Endothelial cell of umbilical vein (primary cell): ENCODE data around the gene JMJD7. TPM values are rescaled to one million over a fixed set of nuclear protein-coding genes. Genes with fewer than 3 reads are reported as not detected.

ENCODE experiments used
- BruUV-seq: library from RNA; stranded (reverse); fragments of 400-500 nt; replicated peaks from 2 replicates; lab custom pipeline; 2021; lab: Mats Ljungman, UMichigan
- CTCF ChIA-PET: fragments of 300-600, 350-600 bp; sonication (Branson Sonifier 250); formaldehyde crosslinking; loops from one replicate; lab custom pipeline; 2021; ENCODE audit warnings: antibody characterized with exemption, inconsistent platforms; lab: Charles Lee
- POLR2A ChIA-PET: fragments of 300-600, 350-600 bp; sonication (Branson Sonifier 250); formaldehyde crosslinking; loops from one replicate; lab custom pipeline; 2021; ENCODE audit warnings: antibody characterized with exemption, inconsistent platforms; lab: Charles Lee
- DNase-seq: peaks from one replicate; pipeline ENCODE4 v3.0.0-alpha.2; 2011; ENCODE audit warnings: low read depth, low spot score
- FAIRE-seq: peaks from 2 replicates; lab custom pipeline; 2011; peaks lifted over from hg19 to GRCh38; lab: Jason Lieb, UNC
- H2AFZ ChIP-seq: 2 replicates; pipeline ENCODE4 v1.6.0; 2012; ENCODE audit warnings: low read depth, low read length, control low read depth, inconsistent platforms
- H3K27ac ChIP-seq: 2 replicates; pipeline ENCODE4 v1.5.1; 2011; ENCODE audit warnings: low read depth, mild to moderate bottlenecking, control low read depth, low read length, moderate library complexity; ENCODE audit not compliant: insufficient read depth
- H3K27me3 ChIP-seq, 2 experiments: 2 replicates each; pipeline versions ENCODE4 v1.6.0 to v1.6.1; 2011; ENCODE audit warnings: low read length in 2 of 2, mixed read lengths in 1 of 2; ENCODE audit not compliant: control insufficient read depth in 2 of 2, insufficient read depth in 2 of 2
- H3K36me3 ChIP-seq, 2 experiments: 2 replicates in 1 of 2; 3 replicates in 1 of 2; pipeline ENCODE4 v1.5.1; 2011; ENCODE audit warnings: low read length in 2 of 2, mild to moderate bottlenecking in 1 of 2, moderate library complexity in 1 of 2; ENCODE audit not compliant: control insufficient read depth in 2 of 2, insufficient read depth in 2 of 2; ENCODE audit errors: extremely low read depth in 1 of 2
- H3K4me1 ChIP-seq: 3 replicates; pipeline ENCODE4 v1.5.1; 2011; ENCODE audit warnings: mild to moderate bottlenecking, low read length; ENCODE audit not compliant: control insufficient read depth, insufficient read depth; ENCODE audit errors: extremely low read depth
- H3K4me2 ChIP-seq: 2 replicates; pipeline ENCODE4 v1.6.1; 2011; ENCODE audit warnings: low read length, control low read depth, mixed read lengths; ENCODE audit not compliant: insufficient read depth
- H3K4me3 ChIP-seq, 3 experiments: fragments of 200-600 bp in 1 of 3; sonication (generic), shearing (Covaris generic) in 1 of 3; replicated peaks in 1 of 3; 2 replicates each; pipeline ENCODE4 v1.5.1; 2011 to 2016; ENCODE audit warnings: control low read depth in 3 of 3, low read length in 3 of 3, mild to moderate bottlenecking in 2 of 3, inconsistent platforms in 1 of 3, low read depth in 1 of 3, moderate library complexity in 1 of 3; ENCODE audit not compliant: insufficient read depth in 1 of 3
- H3K79me2 ChIP-seq: 2 replicates; pipeline ENCODE4 v1.6.0; 2012; ENCODE audit warnings: low read length, inconsistent platforms; ENCODE audit not compliant: control insufficient read depth, insufficient read depth
- H3K9ac ChIP-seq: replicated peaks from 2 replicates; pipeline ENCODE3; 2011; ENCODE audit warnings: low read length, control low read depth; ENCODE audit not compliant: insufficient read depth; ENCODE audit errors: extremely low read depth
- H3K9me1 ChIP-seq: replicated peaks from 3 replicates; pipeline ENCODE4 v1.6.0; 2011; ENCODE audit warnings: mild to moderate bottlenecking, low read length; ENCODE audit not compliant: control insufficient read depth, insufficient read depth; ENCODE audit errors: extremely low read depth
- H3K9me3 ChIP-seq: replicated peaks from 2 replicates; pipeline ENCODE4 v1.5.1; 2012; ENCODE audit warnings: low read length, inconsistent platforms; ENCODE audit not compliant: control insufficient read depth, insufficient read depth
- H4K20me1 ChIP-seq: replicated peaks from 2 replicates; pipeline ENCODE3; 2011; ENCODE audit warnings: mild to moderate bottlenecking, low read length; ENCODE audit not compliant: control insufficient read depth, insufficient read depth; ENCODE audit errors: extremely low read depth
- EZH2 ChIP-seq: IDR thresholded peaks from 2 replicates; pipeline ENCODE4 v1.6.1; 2012; ENCODE audit warnings: borderline replicate concordance, low read depth, mild to moderate bottlenecking, moderate library complexity, low read length, inconsistent platforms; ENCODE audit not compliant: severe bottlenecking
- FOS ChIP-seq: IDR thresholded peaks from 2 replicates; pipeline ENCODE4 v1.6.1; 2011; ENCODE audit warnings: mild to moderate bottlenecking, low read length, moderate library complexity, borderline replicate concordance; ENCODE audit not compliant: insufficient read depth
- GATA2 ChIP-seq: IDR thresholded peaks from 2 replicates; pipeline ENCODE4 v1.7.0; 2011; ENCODE audit warnings: low read depth, mild to moderate bottlenecking, moderate library complexity, mixed read lengths, low read length; ENCODE audit not compliant: insufficient read length, insufficient read depth
- JUN ChIP-seq: IDR thresholded peaks from 2 replicates; pipeline ENCODE4 v1.6.1; 2011; ENCODE audit warnings: borderline replicate concordance, low read depth; ENCODE audit not compliant: insufficient read length, insufficient read depth
- MYC ChIP-seq: IDR thresholded peaks from one replicate; pipeline ENCODE4 v1.6.1; 2011; ENCODE audit warnings: mild to moderate bottlenecking, low read depth, low read length
- POLR2A ChIP-seq: IDR thresholded peaks from 2 replicates; pipeline ENCODE4 v1.6.1; 2012; ENCODE audit warnings: low read depth, mild to moderate bottlenecking, control low read depth, low read length
- POLR2AphosphoS5 ChIP-seq: IDR thresholded peaks from 2 replicates; pipeline ENCODE4 v1.6.1; 2012; ENCODE audit warnings: low read depth, mild to moderate bottlenecking, control low read depth, low read length, moderate library complexity; ENCODE audit not compliant: insufficient read depth
- dilution Hi-C: fragments of 300-500 bp; cut with MboI; formaldehyde crosslinking; loops from one replicate; pipeline ENCODE4 v1.15.0; 2019; ENCODE audit warnings: low sequenced_read_pairs; ENCODE audit not compliant: extremely low pct_ligation_motif_present
- intact Hi-C: fragments of 100-400 bp; cut with micrococcal nuclease; formaldehyde crosslinking; loops from one replicate; pipeline ENCODE4 v1.10.0; 2022
- polyA plus RNA-seq, 4 experiments: library from polyadenylated mRNA; depleted of rRNA in 3 of 4; stranded (reverse) in 3 of 4; unstranded in 1 of 4; fragments of >200 nt; gene quantifications; 2 replicates each; pipeline versions ENCODE4 v1.2.1 to v1.2.3, GENCODE V29; 2011 to 2012; ENCODE audit warnings: missing spikeins in 1 of 4
- total RNA-seq: library from RNA; stranded (reverse); gene quantifications from 2 replicates; pipeline ENCODE4 v1.2.3, GENCODE V29; 2021
- TF ChIP-seq, protein P1 (sequence below), 2 donors: IDR thresholded peaks; 1 replicate in 1 of 2; 2 replicates in 1 of 2; pipeline ENCODE4 v1.5.1; 2011; ENCODE audit warnings: low read length in 2 of 2, mild to moderate bottlenecking in 2 of 2, moderate library complexity in 2 of 2, control low read depth in 1 of 2, inconsistent platforms in 1 of 2, low read depth in 1 of 2; ENCODE audit not compliant: insufficient read depth in 1 of 2; ENCODE audit errors: extremely low read depth in 1 of 2
- TF ChIP-seq, protein P2 (sequence below): IDR thresholded peaks from 2 replicates; pipeline ENCODE4 v1.6.1; 2011; ENCODE audit not compliant: insufficient read depth, insufficient read length

Gene JMJD7
- total and polyA plus RNA-seq, 2 donors (not counting 3 experiments of a cell fraction or from before 2014, with no cell fraction given) = 7.3 to 11.4 TPM

DNA sequence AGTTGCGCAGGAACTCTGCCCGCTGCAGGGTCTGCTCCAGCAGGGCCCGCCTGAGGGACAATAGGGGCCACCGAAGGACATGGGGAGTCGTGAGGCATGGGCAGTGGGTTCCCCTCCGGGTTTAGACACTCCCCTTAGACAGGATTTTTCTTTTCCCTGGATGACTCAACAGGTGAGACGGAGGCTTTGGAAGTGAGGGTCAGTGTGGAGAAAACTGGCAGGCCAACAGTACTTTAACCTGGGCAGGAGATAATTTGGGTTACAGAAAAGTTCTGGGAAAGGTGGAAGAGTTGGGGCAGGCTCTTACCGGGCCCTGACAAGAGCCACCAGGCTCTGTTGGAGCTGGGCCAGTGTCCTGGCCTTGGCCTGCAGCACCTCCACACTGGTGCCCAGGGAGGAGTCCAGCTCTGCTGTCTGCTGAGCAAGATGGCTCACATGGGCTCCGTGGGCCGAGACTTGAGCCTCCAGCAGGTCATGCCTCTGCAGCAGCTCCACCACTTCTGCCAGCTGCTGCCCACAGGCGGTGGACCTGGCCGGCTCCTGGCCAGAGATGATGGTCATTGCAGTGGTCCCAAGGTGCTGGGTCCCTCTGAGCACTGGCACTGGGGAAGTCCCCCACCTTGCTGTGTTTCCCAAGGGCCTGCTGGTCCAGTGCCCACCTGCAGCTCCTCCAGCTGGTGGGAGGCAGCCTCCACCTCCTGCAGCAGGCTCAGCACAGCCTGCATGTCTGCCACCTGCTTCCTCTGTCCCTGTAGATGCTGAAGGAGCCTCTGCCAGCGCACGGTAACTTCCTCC is 55.0 kb downstream of the JMJD7 start:
- Histone ChIP-seq H3K4me1 (no peaks in the 10 kb centered on the region), H2AFZ (no peak overlapping the region), H3K27ac (no peak overlapping the region), H3K27me3 (no peaks in the 10 kb centered on the region), H4K20me1 (no peaks in the 10 kb centered on the region), H3K9me1 (no peaks in the 10 kb centered on the region), H3K79me2 (no peaks in the 10 kb centered on the region), H3K36me3 (peaks cover 5 to 37% of the 10 kb centered on the region in 2 experiments), H3K9me3 (no peaks in the 10 kb centered on the region), H3K9ac (no peak overlapping the region), H3K4me3 (no peak overlapping the region), H3K4me2 (no peak overlapping the region)
- dilution Hi-C loops = no loop called here
- DNase-seq = no peak
- no TSS peak for BruUV-seq
- ChIA-PET CTCF (no interaction called here), POLR2A (no interaction called here)
- intact Hi-C loops = no loop called here
- FAIRE-seq = no peak
- TF ChIP-seq EZH2 (no peak), POLR2AphosphoS5 (no peak), FOS (no peak), MYC (no peak), GATA2 (no peak), POLR2A (no peak), JUN (no peak)
- TF ChIP-seq, protein P1, sequence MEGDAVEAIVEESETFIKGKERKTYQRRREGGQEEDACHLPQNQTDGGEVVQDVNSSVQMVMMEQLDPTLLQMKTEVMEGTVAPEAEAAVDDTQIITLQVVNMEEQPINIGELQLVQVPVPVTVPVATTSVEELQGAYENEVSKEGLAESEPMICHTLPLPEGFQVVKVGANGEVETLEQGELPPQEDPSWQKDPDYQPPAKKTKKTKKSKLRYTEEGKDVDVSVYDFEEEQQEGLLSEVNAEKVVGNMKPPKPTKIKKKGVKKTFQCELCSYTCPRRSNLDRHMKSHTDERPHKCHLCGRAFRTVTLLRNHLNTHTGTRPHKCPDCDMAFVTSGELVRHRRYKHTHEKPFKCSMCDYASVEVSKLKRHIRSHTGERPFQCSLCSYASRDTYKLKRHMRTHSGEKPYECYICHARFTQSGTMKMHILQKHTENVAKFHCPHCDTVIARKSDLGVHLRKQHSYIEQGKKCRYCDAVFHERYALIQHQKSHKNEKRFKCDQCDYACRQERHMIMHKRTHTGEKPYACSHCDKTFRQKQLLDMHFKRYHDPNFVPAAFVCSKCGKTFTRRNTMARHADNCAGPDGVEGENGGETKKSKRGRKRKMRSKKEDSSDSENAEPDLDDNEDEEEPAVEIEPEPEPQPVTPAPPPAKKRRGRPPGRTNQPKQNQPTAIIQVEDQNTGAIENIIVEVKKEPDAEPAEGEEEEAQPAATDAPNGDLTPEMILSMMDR (IDR thresholded peaks at IDR 0.05; ENCODE audit: extremely low read depth in 1 of 2, insufficient read depth in 1 of 2, low read depth in 1 of 2, low read length in 2 of 2) = no peak
- TF ChIP-seq, protein P2, sequence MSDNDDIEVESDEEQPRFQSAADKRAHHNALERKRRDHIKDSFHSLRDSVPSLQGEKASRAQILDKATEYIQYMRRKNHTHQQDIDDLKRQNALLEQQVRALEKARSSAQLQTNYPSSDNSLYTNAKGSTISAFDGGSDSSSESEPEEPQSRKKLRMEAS = no peak
